Kidney (tissue), 14 donors: Measurements from ENCODE around the gene HPDL. TPM values are rescaled to one million over a fixed set of nuclear protein-coding genes. Genes with fewer than 3 reads are reported as not detected.

Experiments used
- DNase-seq, 5 donors: peaks; one replicate each; pipeline ENCODE4 v3.0.0-alpha.2; 2013 to 2020
- FAIRE-seq: peaks from 2 replicates; lab custom pipeline; 2012; peaks lifted over from hg19 to GRCh38; lab: Jason Lieb, UNC
- H3K27ac ChIP-seq, 2 donors: one replicate each; pipeline ENCODE4 v1.7.0; 2013; ENCODE audit warnings: low read depth in 2 of 2, low read length in 2 of 2, inconsistent platforms in 1 of 2
- H3K27me3 ChIP-seq: one replicate; pipeline ENCODE4 v1.7.1; 2013; ENCODE audit warnings: low read length, inconsistent platforms; ENCODE audit not compliant: control insufficient read depth, insufficient read depth
- H3K36me3 ChIP-seq, 3 donors: one replicate each; pipeline versions ENCODE4 v1.7.0 to v1.7.1; 2013; ENCODE audit warnings: low read length in 3 of 3, control low read depth in 1 of 3, inconsistent platforms in 1 of 3; ENCODE audit not compliant: insufficient read depth in 3 of 3, control insufficient read depth in 2 of 3
- H3K4me1 ChIP-seq, 3 donors: one replicate each; pipeline versions ENCODE4 v1.7.0 to v1.7.1; 2013; ENCODE audit warnings: low read length in 3 of 3, inconsistent platforms in 1 of 3, low read depth in 1 of 3; ENCODE audit not compliant: control insufficient read depth in 2 of 3, insufficient read depth in 2 of 3
- H3K4me3 ChIP-seq, 3 donors: one replicate each; pipeline versions ENCODE4 v1.7.0 to v1.8.1; 2013; ENCODE audit warnings: low read length in 3 of 3, control low read depth in 1 of 3, inconsistent platforms in 1 of 3
- H3K9ac ChIP-seq, 3 donors: one replicate each; pipeline versions ENCODE4 v1.7.0 to v1.7.1; 2013; ENCODE audit warnings: low read length in 3 of 3, control low read depth in 1 of 3, inconsistent platforms in 1 of 3
- H3K9me3 ChIP-seq, 3 donors: one replicate each; pipeline versions ENCODE4 v1.7.0 to v1.7.1; 2013; ENCODE audit warnings: low read length in 3 of 3, control low read depth in 1 of 3, inconsistent platforms in 1 of 3; ENCODE audit not compliant: control insufficient read depth in 2 of 3, insufficient read depth in 1 of 3
- CTCF ChIP-seq: IDR thresholded peaks from 3 replicates; pipeline ENCODE4 v1.5.1; 2012; ENCODE audit warnings: mild to moderate bottlenecking, moderate library complexity, borderline replicate concordance; ENCODE audit not compliant: insufficient read depth; ENCODE audit errors: extremely low read depth
- intact Hi-C: fragments of 100-400 bp; cut with DNase I; formaldehyde crosslinking; loops from one replicate; pipeline ENCODE4 v1.11.1; 2022
- polyA plus RNA-seq: library from polyadenylated mRNA; stranded (reverse); fragments of 350-450 nt; fragmentation: Illumina TruSeq; extraction: RNeasy Lipid Tissue Mini Kit (QIAGEN cat#74804); gene quantifications from one replicate; pipeline ENCODE4 v1.2.3, GENCODE V29; 2014; ENCODE audit warnings: low read depth, low replicate concordance; ENCODE audit not compliant: insufficient read depth
- total RNA-seq: library from RNA; stranded (reverse); fragmentation: NEBNext Ultra II Directional; extraction: Animal tissue kit (Norgen Biotek cat#: 25700); gene quantifications from one replicate; pipeline ENCODE4 v1.2.1, GENCODE V29; 2021
- donor health status: control.
- donor health status: control.
- donor health status: control.
- donor health status: control.
- donor health status: control.
- donor health status: DM: yes; HTN: yes; CAD: no.
- donor health status: Normal renal cell carcinoma (clear cell type).

HPDL gene
- total and polyA plus RNA-seq, 2 donors from 2014 or later = 0.66 TPM; not detected in 1

- H3K36me3 ChIP-seq = no peaks in the 10 kb centered on the region
- no peak overlapping the region for H3K4me3 ChIP-seq
- no peaks in the 10 kb centered on the region for H3K9me3 ChIP-seq
- H3K27me3 ChIP-seq = no peaks in the 10 kb centered on the region
- H3K4me1 ChIP-seq = peaks cover 0 to 6% (median 0%) of the 10 kb centered on the region in 3 donors
- FAIRE-seq (no peak), DNase-seq (no peak)
- no peak overlapping the region for H3K27ac ChIP-seq
- intact Hi-C loops = no loop called here
- no peak for TF ChIP-seq CTCF
- no peak overlapping the region for H3K9ac ChIP-seq
Measured at GRCh38 chr1:45364294-45364693, 37.6 kb downstream of the HPDL start.

- Histone ChIP-seq H3K4me3 (no peak overlapping the region), H3K4me1 (peaks cover 0 to 4% (median 0%) of the 10 kb centered on the region in 3 donors), H3K36me3 (no peaks in the 10 kb centered on the region), H3K9ac (no peak overlapping the region), H3K27ac (no peak overlapping the region), H3K9me3 (no peaks in the 10 kb centered on the region), H3K27me3 (no peaks in the 10 kb centered on the region)
- DNase-seq (no peak), FAIRE-seq (no peak)
- TF ChIP-seq CTCF = no peak
- intact Hi-C loops = no loop called here
Measured at GRCh38 chr1:45365051-45365450, 38.4 kb downstream of the HPDL start.

- Histone ChIP-seq H3K36me3 (no peaks in the 10 kb centered on the region), H3K9me3 (no peaks in the 10 kb centered on the region), H3K27me3 (no peaks in the 10 kb centered on the region), H3K9ac (no peak overlapping the region), H3K27ac (no peak overlapping the region), H3K4me1 (no peaks in the 10 kb centered on the region), H3K4me3 (no peak overlapping the region)
- no peak for DNase-seq
- intact Hi-C loops = no loop called here
- TF ChIP-seq CTCF = no peak
- FAIRE-seq = no peak
Measured at GRCh38 chr1:45370575-45370974, 43.9 kb downstream of the HPDL start.

- FAIRE-seq = no peak
- no peak overlapping the region for H3K9ac ChIP-seq
- TF ChIP-seq CTCF = no peak
- H3K27me3 ChIP-seq = no peaks in the 10 kb centered on the region
- H3K36me3 ChIP-seq = no peaks in the 10 kb centered on the region
- DNase-seq = no peak
- no peak overlapping the region for H3K27ac ChIP-seq
- no peak overlapping the region for H3K4me3 ChIP-seq
- no peaks in the 10 kb centered on the region for H3K9me3 ChIP-seq
- no peaks in the 10 kb centered on the region for H3K4me1 ChIP-seq
- intact Hi-C loops = no loop called here
Measured at GRCh38 chr1:45373573-45373972, 46.9 kb downstream of the HPDL start.
